ENCODE results near the gene FCHSD2. TPM values are rescaled to one million over a fixed set of nuclear protein-coding genes. Genes with fewer than 3 reads are reported as not detected.

The FCHSD2 gene
- total and polyA plus RNA-seq, 2 donors (not counting 3 experiments of a cell fraction or from before 2014, with no cell fraction given), result 20.8 to 56.9 TPM

DNA sequence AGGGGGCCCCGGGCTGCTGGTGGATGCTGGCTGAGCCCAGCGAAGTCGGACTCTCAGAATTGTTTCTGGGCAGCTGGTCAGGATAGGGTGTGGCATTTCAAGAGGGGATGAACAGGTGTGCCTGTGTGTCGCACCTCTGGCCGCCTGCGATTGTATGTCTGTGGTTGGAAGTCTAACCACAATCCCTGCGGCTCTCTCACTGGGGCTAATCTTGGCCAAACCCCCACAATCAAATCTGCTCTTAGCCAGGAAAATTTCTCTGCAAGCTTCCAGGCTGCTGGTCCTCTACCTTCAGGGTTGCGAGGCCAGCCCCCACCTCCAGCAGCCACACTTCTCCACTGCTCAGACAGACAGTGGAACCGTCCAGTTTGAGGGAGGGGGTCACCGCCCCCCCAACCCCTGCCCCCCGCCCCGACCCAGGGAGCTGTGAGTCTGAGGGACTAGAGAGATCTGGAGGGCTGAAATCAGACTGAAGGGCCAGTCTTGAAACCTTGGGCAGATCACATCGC lies 327.0 kb downstream of the FCHSD2 start:
- H3K9ac ChIP-seq (replicated peaks; ENCODE audit: extremely low read depth, insufficient read depth, low read length), result peak overlapping the region; percentile 96
- H3K27me3 ChIP-seq (ENCODE audit: control insufficient read depth in 2 of 2, insufficient read depth in 2 of 2, low read length in 2 of 2), result no peaks in the 10 kb centered on the region
- no peaks in the 10 kb centered on the region for H4K20me1 ChIP-seq (replicated peaks; ENCODE audit: control insufficient read depth, extremely low read depth, insufficient read depth, low read length)
- no peak for DNase-seq (ENCODE audit: low read depth, low spot score)
- intact Hi-C loops (cut with micrococcal nuclease), result loop anchor here (1.0 kb wide), 1 partner anchor 327 kb away; the partner anchor contains the start of gene FCHSD2
- TSS peak; percentile 57 for BruUV-seq (replicated peaks)
- TF ChIP-seq MYC (IDR thresholded peaks at IDR 0.05; ENCODE audit: low read depth, low read length) (no peak), FOS (IDR thresholded peaks at IDR 0.05; ENCODE audit: borderline replicate concordance, insufficient read depth, low read length) (no peak), POLR2AphosphoS5 (IDR thresholded peaks at IDR 0.05; ENCODE audit: insufficient read depth, low read depth, low read length) (no peak), GATA2 (IDR thresholded peaks at IDR 0.05; ENCODE audit: insufficient read depth, insufficient read length, low read depth, low read length) (no peak), JUN (IDR thresholded peaks at IDR 0.05; ENCODE audit: borderline replicate concordance, insufficient read depth, insufficient read length, low read depth) (no peak), POLR2A (IDR thresholded peaks at IDR 0.05; ENCODE audit: low read depth, low read length) (no peak), EZH2 (IDR thresholded peaks at IDR 0.05; ENCODE audit: borderline replicate concordance, low read depth, low read length, severe bottlenecking) (no peak)
- TF ChIP-seq, protein P1, sequence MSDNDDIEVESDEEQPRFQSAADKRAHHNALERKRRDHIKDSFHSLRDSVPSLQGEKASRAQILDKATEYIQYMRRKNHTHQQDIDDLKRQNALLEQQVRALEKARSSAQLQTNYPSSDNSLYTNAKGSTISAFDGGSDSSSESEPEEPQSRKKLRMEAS (IDR thresholded peaks at IDR 0.05; ENCODE audit: insufficient read depth, insufficient read length), result no peak
- TF ChIP-seq, protein P2, sequence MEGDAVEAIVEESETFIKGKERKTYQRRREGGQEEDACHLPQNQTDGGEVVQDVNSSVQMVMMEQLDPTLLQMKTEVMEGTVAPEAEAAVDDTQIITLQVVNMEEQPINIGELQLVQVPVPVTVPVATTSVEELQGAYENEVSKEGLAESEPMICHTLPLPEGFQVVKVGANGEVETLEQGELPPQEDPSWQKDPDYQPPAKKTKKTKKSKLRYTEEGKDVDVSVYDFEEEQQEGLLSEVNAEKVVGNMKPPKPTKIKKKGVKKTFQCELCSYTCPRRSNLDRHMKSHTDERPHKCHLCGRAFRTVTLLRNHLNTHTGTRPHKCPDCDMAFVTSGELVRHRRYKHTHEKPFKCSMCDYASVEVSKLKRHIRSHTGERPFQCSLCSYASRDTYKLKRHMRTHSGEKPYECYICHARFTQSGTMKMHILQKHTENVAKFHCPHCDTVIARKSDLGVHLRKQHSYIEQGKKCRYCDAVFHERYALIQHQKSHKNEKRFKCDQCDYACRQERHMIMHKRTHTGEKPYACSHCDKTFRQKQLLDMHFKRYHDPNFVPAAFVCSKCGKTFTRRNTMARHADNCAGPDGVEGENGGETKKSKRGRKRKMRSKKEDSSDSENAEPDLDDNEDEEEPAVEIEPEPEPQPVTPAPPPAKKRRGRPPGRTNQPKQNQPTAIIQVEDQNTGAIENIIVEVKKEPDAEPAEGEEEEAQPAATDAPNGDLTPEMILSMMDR (IDR thresholded peaks at IDR 0.05; ENCODE audit: extremely low read depth in 1 of 2, insufficient read depth in 1 of 2, low read depth in 1 of 2, low read length in 2 of 2), result no peak
- no peaks in the 10 kb centered on the region for H3K9me3 ChIP-seq (replicated peaks; ENCODE audit: control insufficient read depth, insufficient read depth, low read length)
- H3K9me1 ChIP-seq (replicated peaks; ENCODE audit: control insufficient read depth, extremely low read depth, insufficient read depth, low read length), result no peaks in the 10 kb centered on the region
- peak overlapping the region; percentile 5 to 88 (median 45) for H3K4me3 ChIP-seq (replicated peaks in 1 of 3; ENCODE audit: insufficient read depth in 1 of 3, low read depth in 1 of 3, low read length in 3 of 3)
- peaks cover 28% of the 10 kb centered on the region for H3K79me2 ChIP-seq (ENCODE audit: control insufficient read depth, insufficient read depth, low read length)
- dilution Hi-C loops (cut with MboI; ENCODE audit: extremely low pct_ligation_motif_present, low sequenced_read_pairs), result no loop called here
- H3K4me1 ChIP-seq (ENCODE audit: control insufficient read depth, extremely low read depth, insufficient read depth, low read length), result peaks cover 31% of the 10 kb centered on the region
- H2AFZ ChIP-seq (ENCODE audit: low read depth, low read length), result peak overlapping the region; percentile 38
- H3K36me3 ChIP-seq (ENCODE audit: control insufficient read depth in 2 of 2, extremely low read depth in 1 of 2, insufficient read depth in 2 of 2, low read length in 2 of 2), result peaks cover 5 to 6% of the 10 kb centered on the region in 2 experiments
- CTCF ChIA-PET, result interaction anchor here (1.0 to 1.7 kb wide), 4 partner anchors 21 to 327 kb away, joined by 3 to 19 read pairs (median 6); partner anchors contain the start of genes FCHSD2 and STARD10
- H3K4me2 ChIP-seq (ENCODE audit: insufficient read depth, low read length), result peak overlapping the region; percentile 65
- POLR2A ChIA-PET, result no interaction called here
- peak overlapping the region; percentile 67 for H3K27ac ChIP-seq (ENCODE audit: insufficient read depth, low read depth, low read length)
- FAIRE-seq, result no peak

Data from endothelial cell of umbilical vein (primary cell).